Gastrocnemius medialis (tissue), 4 donors: Measurements from ENCODE around the gene FAM124B. TPM values are rescaled to one million over a fixed set of nuclear protein-coding genes. Genes with fewer than 3 reads are reported as not detected.

Source experiments
- ATAC-seq, 2 donors: fragments of 150-250 bp; one replicate each; pipeline ENCODE4 v1.9.1; 2016
- DNase-seq, 2 donors: peaks; one replicate each; pipeline ENCODE4 v3.0.0-alpha.2; 2019
- H3K27ac ChIP-seq, 4 donors: fragments of 200-600 bp; sonication (generic); 1 replicate in 1 of 4; 2 replicates in 3 of 4; pipeline ENCODE4 v1.5.1; 2016 to 2018; ENCODE audit warnings: mild to moderate bottlenecking in 2 of 4, moderate library complexity in 1 of 4
- H3K27me3 ChIP-seq, 3 donors: fragments of 200-600 bp; sonication (generic) in 2 of 3; 1 replicate in 1 of 3; 2 replicates in 2 of 3; pipeline versions ENCODE4 v1.5.1 to v1.6.0; 2016 to 2019; ENCODE audit warnings: mild to moderate bottlenecking in 1 of 3, moderate library complexity in 1 of 3
- H3K36me3 ChIP-seq, 2 donors: fragments of 200-600 bp; sonication (generic) in 1 of 2; one replicate each; pipeline ENCODE4 v1.5.1; 2017 to 2018
- H3K4me1 ChIP-seq, 2 donors: fragments of 200-600 bp; sonication (generic) in 1 of 2; one replicate each; pipeline ENCODE4 v1.5.1; 2016 to 2017; ENCODE audit warnings: mild to moderate bottlenecking in 2 of 2
- H3K4me3 ChIP-seq, 4 donors: fragments of 200-600 bp; sonication (generic) in 3 of 4; 1 replicate in 1 of 4; 2 replicates in 3 of 4; pipeline ENCODE4 v1.5.1; 2016 to 2019; ENCODE audit warnings: mild to moderate bottlenecking in 2 of 4
- H3K9me3 ChIP-seq, 3 donors: fragments of 200-600 bp; sonication (generic) in 2 of 3; 1 replicate in 1 of 3; 2 replicates in 2 of 3; pipeline ENCODE4 v1.5.1; 2016 to 2019
- CTCF ChIP-seq, 5 experiments: fragments of 450-650 bp in 3 of 5; fragments of 200-600 bp in 2 of 5; sonication (generic) in 2 of 5; IDR thresholded peaks in 4 of 5; conservative IDR thresholded peaks in 1 of 5; 1 replicate in 4 of 5; 2 replicates in 1 of 5; pipeline ENCODE4 v1.5.1; 2016 to 2019; ENCODE audit warnings: antibody characterized with exemption in 5 of 5, mild to moderate bottlenecking in 3 of 5, moderate library complexity in 3 of 5
- POLR2A ChIP-seq, 2 donors: fragments of 450-650 bp; IDR thresholded peaks; one replicate each; pipeline ENCODE4 v1.6.1; 2017; ENCODE audit warnings: antibody characterized with exemption in 2 of 2, mild to moderate bottlenecking in 2 of 2, moderate library complexity in 2 of 2
- in situ Hi-C, 4 donors: fragments of 200-750 bp; cut with MboI; loops; one replicate each; pipeline versions ENCODE4 v1.15.0 to v1.8.0; 2017; ENCODE audit warnings: low sequenced_read_pairs in 4 of 4
- intact Hi-C: fragments of 100-400 bp; cut with DNase I; formaldehyde crosslinking; loops from one replicate; pipeline ENCODE4 v1.15.1; 2023; ENCODE audit warnings: low total_unique reads
- total RNA-seq, 4 donors: library from RNA; depleted of rRNA; stranded (reverse); fragments of >200 nt; gene quantifications; one replicate each; pipeline versions ENCODE4 v1.1.0 to v1.2.3, GENCODE V29; 2016

FAM124B gene
- total RNA-seq, 4 donors from 2014 or later = 1.7 to 2.4 (median 2.1) TPM

GRCh38 chr2:224417361-224417729 is 15.4 kb upstream of the FAM124B start:
- ATAC-seq = no peak
- intact Hi-C loops = no loop called here

GRCh38 chr2:224416656-224417360 is 14.9 kb upstream of the FAM124B start:
- H3K27me3 ChIP-seq = no peaks in the 10 kb centered on the region
- DNase-seq (no peak), ATAC-seq (no peak)
- TF ChIP-seq CTCF (IDR thresholded peaks at IDR 0.05 in 4 of 5, conservative IDR thresholded peaks at IDR 0.05 in 1 of 5) (no peak), POLR2A (IDR thresholded peaks at IDR 0.05) (no peak)
- intact Hi-C loops (no loop called here), in situ Hi-C loops (no loop called here)
- H3K4me3 ChIP-seq = no peak overlapping the region
- H3K27ac ChIP-seq = peak overlapping the region in 1 of 4 donors; percentile 50
- no peaks in the 10 kb centered on the region for H3K9me3 ChIP-seq
- peaks cover 6 to 14% of the 10 kb centered on the region in 2 donors for H3K4me1 ChIP-seq
- H3K36me3 ChIP-seq = no peaks in the 10 kb centered on the region

More at GRCh38 chr2:224417361-224417729, 15.4 kb upstream of the FAM124B start:
- peaks cover 5 to 9% of the 10 kb centered on the region in 2 donors for H3K4me1 ChIP-seq
- in situ Hi-C loops = no loop called here
- no peaks in the 10 kb centered on the region for H3K27me3 ChIP-seq
- no peaks in the 10 kb centered on the region for H3K9me3 ChIP-seq
- H3K27ac ChIP-seq = peak overlapping the region in 1 of 4 donors; percentile 50
- H3K4me3 ChIP-seq = no peak overlapping the region
- H3K36me3 ChIP-seq = no peaks in the 10 kb centered on the region
- TF ChIP-seq POLR2A (IDR thresholded peaks at IDR 0.05) (no peak), CTCF (IDR thresholded peaks at IDR 0.05 in 4 of 5, conservative IDR thresholded peaks at IDR 0.05 in 1 of 5) (no peak)
- DNase-seq = no peak

- in situ Hi-C loops (no loop called here), intact Hi-C loops (no loop called here)
- no peak for TF ChIP-seq POLR2A (IDR thresholded peaks at IDR 0.05)
- TF ChIP-seq CTCF (IDR thresholded peaks at IDR 0.05 in 4 of 5, conservative IDR thresholded peaks at IDR 0.05 in 1 of 5) = no peak
- no peaks in the 10 kb centered on the region for H3K9me3 ChIP-seq
- DNase-seq (no peak), ATAC-seq (no peak)
- peaks cover 6 to 16% of the 10 kb centered on the region in 2 donors for H3K4me1 ChIP-seq
- H3K36me3 ChIP-seq = no peaks in the 10 kb centered on the region
- no peaks in the 10 kb centered on the region for H3K27me3 ChIP-seq
- H3K27ac ChIP-seq = no peak overlapping the region
- H3K4me3 ChIP-seq = no peak overlapping the region
Measured at GRCh38 chr2:224413381-224413780, 11.5 kb upstream of the FAM124B start.

GRCh38 chr2:224412141-224413015 is 10.5 kb upstream of the FAM124B start:
- Histone ChIP-seq H3K27ac (peak overlapping the region; percentile 29 to 74 (median 64)), H3K9me3 (no peaks in the 10 kb centered on the region), H3K4me1 (peaks cover 6 to 16% of the 10 kb centered on the region in 2 donors), H3K27me3 (no peaks in the 10 kb centered on the region), H3K4me3 (peak overlapping the region in 3 of 4 donors; percentile 17 to 32 (median 23)), H3K36me3 (no peaks in the 10 kb centered on the region)
- ATAC-seq = peak; percentile 55 to 65
- DNase-seq = no peak
- TF ChIP-seq CTCF (IDR thresholded peaks at IDR 0.05 in 4 of 5, conservative IDR thresholded peaks at IDR 0.05 in 1 of 5) (no peak), POLR2A (IDR thresholded peaks at IDR 0.05) (no peak)
- in situ Hi-C loops = no loop called here
- intact Hi-C loops = no loop called here
